HEK293 (cell line): ENCODE measurements around the gene SLC9A9.

ENCODE experiments used
- GFI1B ChIP-seq: fragments of 450-650 bp; formaldehyde crosslinking; IDR thresholded peaks from 2 replicates; pipeline ENCODE4 v1.5.1; 2016; ENCODE audit warnings: missing biosample characterization, missing genetic modification characterization
- GLIS2 ChIP-seq: fragments of 450-650 bp; formaldehyde crosslinking; IDR thresholded peaks from 2 replicates; pipeline ENCODE4 v1.5.1; 2016; ENCODE audit warnings: missing biosample characterization, missing genetic modification characterization
- MEIS1 ChIP-seq: sonication (generic); formaldehyde crosslinking; IDR thresholded peaks from 2 replicates; pipeline ENCODE4 v1.8.1; 2022; ENCODE audit warnings: missing genetic modification reagents, mild to moderate bottlenecking, borderline replicate concordance
- YY1 ChIP-seq: fragments of 450-650 bp; formaldehyde crosslinking; IDR thresholded peaks from 2 replicates; pipeline ENCODE4 v1.5.1; 2018; ENCODE audit warnings: missing biosample characterization, missing genetic modification characterization
- ZBTB48 ChIP-seq: fragments of 450-650 bp; formaldehyde crosslinking; IDR thresholded peaks from 2 replicates; pipeline ENCODE4 v1.5.1; 2016; ENCODE audit warnings: missing biosample characterization, missing genetic modification characterization
- ZFHX2 ChIP-seq: fragments of 450-650 bp; formaldehyde crosslinking; conservative IDR thresholded peaks from 2 replicates; pipeline ENCODE4 v1.5.1; 2016; ENCODE audit warnings: missing biosample characterization, missing genetic modification characterization
- ZNF214 ChIP-seq: fragments of 450-650 bp; formaldehyde crosslinking; IDR thresholded peaks from 2 replicates; pipeline ENCODE4 v1.5.1; 2017; ENCODE audit warnings: missing biosample characterization, mild to moderate bottlenecking, missing genetic modification characterization, borderline replicate concordance
- ZNF555 ChIP-seq: fragments of 450-650 bp; formaldehyde crosslinking; conservative IDR thresholded peaks from 2 replicates; pipeline ENCODE4 v1.5.1; 2017; ENCODE audit warnings: missing biosample characterization, mild to moderate bottlenecking, missing genetic modification characterization, inconsistent platforms
- ZNF670 ChIP-seq: fragments of 450-650 bp; formaldehyde crosslinking; IDR thresholded peaks from 2 replicates; pipeline ENCODE4 v1.5.1; 2016; ENCODE audit warnings: missing biosample characterization, missing genetic modification characterization, low read depth
- TF ChIP-seq, protein P1 (sequence below): fragments of 450-650 bp; formaldehyde crosslinking; IDR thresholded peaks from 2 replicates; pipeline ENCODE4 v1.5.1; 2016; ENCODE audit warnings: missing biosample characterization, missing genetic modification characterization
- TF ChIP-seq, protein P2 (sequence below): fragments of 450-650 bp; formaldehyde crosslinking; IDR thresholded peaks from 2 replicates; pipeline ENCODE4 v1.5.1; 2016; ENCODE audit warnings: missing biosample characterization, missing genetic modification characterization
- TF ChIP-seq, protein P3 (sequence below): fragments of 450-650 bp; formaldehyde crosslinking; optimal IDR thresholded peaks from 2 replicates; pipeline ENCODE3; 2016; ENCODE audit warnings: missing biosample characterization, mild to moderate bottlenecking, missing genetic modification characterization
- TF ChIP-seq, protein P4 (sequence below): fragments of 450-650 bp; formaldehyde crosslinking; IDR thresholded peaks from 2 replicates; pipeline ENCODE4 v1.5.1; 2016; ENCODE audit warnings: missing biosample characterization, missing genetic modification characterization
- TF ChIP-seq, protein P5 (sequence below): IDR thresholded peaks from 2 replicates; pipeline ENCODE4 v1.6.1; 2011; ENCODE audit warnings: mild to moderate bottlenecking, low read depth, low read length, borderline replicate concordance

- TF ChIP-seq, protein P1, sequence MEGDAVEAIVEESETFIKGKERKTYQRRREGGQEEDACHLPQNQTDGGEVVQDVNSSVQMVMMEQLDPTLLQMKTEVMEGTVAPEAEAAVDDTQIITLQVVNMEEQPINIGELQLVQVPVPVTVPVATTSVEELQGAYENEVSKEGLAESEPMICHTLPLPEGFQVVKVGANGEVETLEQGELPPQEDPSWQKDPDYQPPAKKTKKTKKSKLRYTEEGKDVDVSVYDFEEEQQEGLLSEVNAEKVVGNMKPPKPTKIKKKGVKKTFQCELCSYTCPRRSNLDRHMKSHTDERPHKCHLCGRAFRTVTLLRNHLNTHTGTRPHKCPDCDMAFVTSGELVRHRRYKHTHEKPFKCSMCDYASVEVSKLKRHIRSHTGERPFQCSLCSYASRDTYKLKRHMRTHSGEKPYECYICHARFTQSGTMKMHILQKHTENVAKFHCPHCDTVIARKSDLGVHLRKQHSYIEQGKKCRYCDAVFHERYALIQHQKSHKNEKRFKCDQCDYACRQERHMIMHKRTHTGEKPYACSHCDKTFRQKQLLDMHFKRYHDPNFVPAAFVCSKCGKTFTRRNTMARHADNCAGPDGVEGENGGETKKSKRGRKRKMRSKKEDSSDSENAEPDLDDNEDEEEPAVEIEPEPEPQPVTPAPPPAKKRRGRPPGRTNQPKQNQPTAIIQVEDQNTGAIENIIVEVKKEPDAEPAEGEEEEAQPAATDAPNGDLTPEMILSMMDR = no peak
- TF ChIP-seq ZNF670 (tag by site-specific recombination) (no peak), YY1 (tag by site-specific recombination) (no peak), MEIS1 (no peak), GLIS2 (tag by site-specific recombination) (no peak), ZBTB48 (tag by site-specific recombination) (no peak), ZFHX2 (tag by site-specific recombination) (no peak), ZNF555 (tag by site-specific recombination) (no peak), ZNF214 (tag by site-specific recombination) (no peak), GFI1B (no peak)
- TF ChIP-seq, protein P2, sequence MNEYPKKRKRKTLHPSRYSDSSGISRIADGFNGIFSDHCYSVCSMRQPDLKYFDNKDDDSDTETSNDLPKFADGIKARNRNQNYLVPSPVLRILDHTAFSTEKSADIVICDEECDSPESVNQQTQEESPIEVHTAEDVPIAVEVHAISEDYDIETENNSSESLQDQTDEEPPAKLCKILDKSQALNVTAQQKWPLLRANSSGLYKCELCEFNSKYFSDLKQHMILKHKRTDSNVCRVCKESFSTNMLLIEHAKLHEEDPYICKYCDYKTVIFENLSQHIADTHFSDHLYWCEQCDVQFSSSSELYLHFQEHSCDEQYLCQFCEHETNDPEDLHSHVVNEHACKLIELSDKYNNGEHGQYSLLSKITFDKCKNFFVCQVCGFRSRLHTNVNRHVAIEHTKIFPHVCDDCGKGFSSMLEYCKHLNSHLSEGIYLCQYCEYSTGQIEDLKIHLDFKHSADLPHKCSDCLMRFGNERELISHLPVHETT (tag by site-specific recombination) = no peak
- TF ChIP-seq, protein P3, sequence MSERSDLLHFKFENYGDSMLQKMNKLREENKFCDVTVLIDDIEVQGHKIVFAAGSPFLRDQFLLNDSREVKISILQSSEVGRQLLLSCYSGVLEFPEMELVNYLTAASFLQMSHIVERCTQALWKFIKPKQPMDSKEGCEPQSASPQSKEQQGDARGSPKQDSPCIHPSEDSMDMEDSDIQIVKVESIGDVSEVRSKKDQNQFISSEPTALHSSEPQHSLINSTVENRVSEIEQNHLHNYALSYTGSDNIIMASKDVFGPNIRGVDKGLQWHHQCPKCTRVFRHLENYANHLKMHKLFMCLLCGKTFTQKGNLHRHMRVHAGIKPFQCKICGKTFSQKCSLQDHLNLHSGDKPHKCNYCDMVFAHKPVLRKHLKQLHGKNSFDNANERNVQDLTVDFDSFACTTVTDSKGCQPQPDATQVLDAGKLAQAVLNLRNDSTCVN = no peak
- TF ChIP-seq, protein P4, sequence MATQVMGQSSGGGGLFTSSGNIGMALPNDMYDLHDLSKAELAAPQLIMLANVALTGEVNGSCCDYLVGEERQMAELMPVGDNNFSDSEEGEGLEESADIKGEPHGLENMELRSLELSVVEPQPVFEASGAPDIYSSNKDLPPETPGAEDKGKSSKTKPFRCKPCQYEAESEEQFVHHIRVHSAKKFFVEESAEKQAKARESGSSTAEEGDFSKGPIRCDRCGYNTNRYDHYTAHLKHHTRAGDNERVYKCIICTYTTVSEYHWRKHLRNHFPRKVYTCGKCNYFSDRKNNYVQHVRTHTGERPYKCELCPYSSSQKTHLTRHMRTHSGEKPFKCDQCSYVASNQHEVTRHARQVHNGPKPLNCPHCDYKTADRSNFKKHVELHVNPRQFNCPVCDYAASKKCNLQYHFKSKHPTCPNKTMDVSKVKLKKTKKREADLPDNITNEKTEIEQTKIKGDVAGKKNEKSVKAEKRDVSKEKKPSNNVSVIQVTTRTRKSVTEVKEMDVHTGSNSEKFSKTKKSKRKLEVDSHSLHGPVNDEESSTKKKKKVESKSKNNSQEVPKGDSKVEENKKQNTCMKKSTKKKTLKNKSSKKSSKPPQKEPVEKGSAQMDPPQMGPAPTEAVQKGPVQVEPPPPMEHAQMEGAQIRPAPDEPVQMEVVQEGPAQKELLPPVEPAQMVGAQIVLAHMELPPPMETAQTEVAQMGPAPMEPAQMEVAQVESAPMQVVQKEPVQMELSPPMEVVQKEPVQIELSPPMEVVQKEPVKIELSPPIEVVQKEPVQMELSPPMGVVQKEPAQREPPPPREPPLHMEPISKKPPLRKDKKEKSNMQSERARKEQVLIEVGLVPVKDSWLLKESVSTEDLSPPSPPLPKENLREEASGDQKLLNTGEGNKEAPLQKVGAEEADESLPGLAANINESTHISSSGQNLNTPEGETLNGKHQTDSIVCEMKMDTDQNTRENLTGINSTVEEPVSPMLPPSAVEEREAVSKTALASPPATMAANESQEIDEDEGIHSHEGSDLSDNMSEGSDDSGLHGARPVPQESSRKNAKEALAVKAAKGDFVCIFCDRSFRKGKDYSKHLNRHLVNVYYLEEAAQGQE (tag by site-specific recombination) = no peak
- TF ChIP-seq, protein P5, sequence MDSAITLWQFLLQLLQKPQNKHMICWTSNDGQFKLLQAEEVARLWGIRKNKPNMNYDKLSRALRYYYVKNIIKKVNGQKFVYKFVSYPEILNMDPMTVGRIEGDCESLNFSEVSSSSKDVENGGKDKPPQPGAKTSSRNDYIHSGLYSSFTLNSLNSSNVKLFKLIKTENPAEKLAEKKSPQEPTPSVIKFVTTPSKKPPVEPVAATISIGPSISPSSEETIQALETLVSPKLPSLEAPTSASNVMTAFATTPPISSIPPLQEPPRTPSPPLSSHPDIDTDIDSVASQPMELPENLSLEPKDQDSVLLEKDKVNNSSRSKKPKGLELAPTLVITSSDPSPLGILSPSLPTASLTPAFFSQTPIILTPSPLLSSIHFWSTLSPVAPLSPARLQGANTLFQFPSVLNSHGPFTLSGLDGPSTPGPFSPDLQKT = no peak
These were observed 33.8 kb downstream of the SLC9A9 start for GRCh38 chr3:143814443-143814889.
